ENCODE measurements around the gene SELENOV. TPM values are rescaled to one million over a fixed set of nuclear protein-coding genes. Genes with fewer than 3 reads are reported as not detected.

The SELENOV gene
- total RNA-seq, 8 experiments from 2014 or later, result 0.27 to 1.9 (median 0.58) TPM; not detected in 2

DNA sequence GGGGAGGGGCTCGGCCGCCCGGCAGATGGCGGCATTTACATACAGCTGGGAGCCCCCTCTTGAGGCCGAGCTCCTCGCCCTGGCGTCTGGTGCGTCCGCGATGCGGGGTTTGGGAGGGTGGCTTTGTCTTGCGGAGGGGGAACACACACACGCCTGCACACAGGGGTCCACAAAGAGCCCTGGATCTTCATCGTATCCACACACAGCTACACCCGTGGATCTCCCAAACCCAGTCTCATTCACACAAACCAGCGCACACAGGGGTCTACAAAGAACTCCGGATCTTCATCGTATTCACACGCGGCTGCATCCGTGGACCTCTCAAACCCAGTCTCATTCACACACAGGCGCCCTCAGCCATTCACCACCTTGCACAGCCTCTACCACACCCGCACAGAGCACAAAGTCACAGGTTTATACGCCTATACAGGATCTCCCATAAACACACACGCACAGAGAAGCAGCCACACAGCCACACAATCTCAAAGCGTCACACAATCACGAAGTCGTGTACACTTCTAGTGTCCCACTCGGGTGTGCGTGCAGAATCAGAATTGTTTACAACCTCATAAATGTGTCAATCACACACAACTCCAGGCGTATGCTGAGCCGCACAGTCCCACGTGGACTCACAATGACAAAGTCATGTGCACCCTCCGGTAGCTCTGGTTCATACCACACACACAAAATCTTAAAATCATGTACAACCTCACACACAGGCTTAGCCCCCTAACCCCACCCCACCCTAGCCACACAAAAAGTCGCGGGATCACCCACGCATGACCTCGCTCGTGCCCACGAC is 16.7 kb upstream of the SELENOV start:
- Histone ChIP-seq H3K4me3 (peak overlapping the region; percentile 28 to 49 (median 43)), H3K27ac (peak overlapping the region; percentile 75 to 86), H3K4me1 (replicated peaks in 1 of 2) (peaks cover 3 to 5% of the 10 kb centered on the region in 2 donors)
- in situ Hi-C loops (cut with MboI; ENCODE audit: low pct_unique_long_range_greater_than_20kb in 2 of 9, low sequenced_read_pairs in 9 of 9, unreplicated experiment in 9 of 9), result no loop called here
- peak; percentile 65 to 87 (median 80) for ATAC-seq (replicated peaks in 6 of 8)
- 0 to 7% (median 4%) methylated on average over 1 to 17 of the region's 40 CpGs; no CpG with 5 or more reads in 5 of the 10 experiments for WGBS, 10 experiments

DNA sequence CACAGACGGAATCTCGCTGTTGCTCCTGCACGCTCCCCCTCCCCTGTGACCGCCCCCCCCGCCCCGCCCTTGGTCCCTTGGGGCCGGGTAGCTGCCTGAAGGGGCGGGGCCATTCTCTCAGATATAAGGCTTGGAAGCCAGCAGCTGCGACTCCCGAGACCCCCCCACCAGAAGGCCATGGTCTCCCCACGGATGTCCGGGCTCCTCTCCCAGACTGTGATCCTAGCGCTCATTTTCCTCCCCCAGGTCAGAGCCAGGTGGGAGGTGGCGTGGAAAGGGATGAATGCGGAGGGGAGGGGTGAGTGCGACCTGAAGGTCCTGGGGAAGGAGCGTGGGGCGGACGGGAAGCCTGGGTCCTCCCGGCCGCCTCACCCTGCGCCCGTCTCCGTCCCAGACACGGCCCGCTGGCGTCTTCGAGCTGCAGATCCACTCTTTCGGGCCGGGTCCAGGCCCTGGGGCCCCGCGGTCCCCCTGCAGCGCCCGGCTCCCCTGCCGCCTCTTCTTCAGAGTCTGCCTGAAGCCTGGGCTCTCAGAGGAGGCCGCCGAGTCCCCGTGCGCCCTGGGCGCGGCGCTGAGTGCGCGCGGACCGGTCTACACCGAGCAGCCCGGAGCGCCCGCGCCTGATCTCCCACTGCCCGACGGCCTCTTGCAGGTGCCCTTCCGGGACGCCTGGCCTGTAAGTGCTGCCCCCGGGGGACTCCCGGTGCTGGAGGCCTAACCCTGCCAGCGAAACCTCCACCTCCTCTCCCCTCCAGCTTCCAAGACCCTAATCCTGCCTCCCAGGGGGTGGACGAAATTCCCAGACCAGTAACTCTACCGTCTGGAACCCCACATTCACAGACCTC is 15.9 kb upstream of the SELENOV start, which contains the start of gene DLL3:
Gene DLL3, plus strand, starts transcription at position 150 of the 845 bp plus-strand sequence. Its CDS starts 28 bp downstream, at position 178.
- WGBS, 10 experiments, result 5 to 17% (median 15%) methylated on average over 4 to 19 of the region's 60 CpGs; no CpG with 5 or more reads in 7 of the 10 experiments
- peak within 1 kb of the TSS; percentile 75 to 86 for H3K27ac ChIP-seq

DNA sequence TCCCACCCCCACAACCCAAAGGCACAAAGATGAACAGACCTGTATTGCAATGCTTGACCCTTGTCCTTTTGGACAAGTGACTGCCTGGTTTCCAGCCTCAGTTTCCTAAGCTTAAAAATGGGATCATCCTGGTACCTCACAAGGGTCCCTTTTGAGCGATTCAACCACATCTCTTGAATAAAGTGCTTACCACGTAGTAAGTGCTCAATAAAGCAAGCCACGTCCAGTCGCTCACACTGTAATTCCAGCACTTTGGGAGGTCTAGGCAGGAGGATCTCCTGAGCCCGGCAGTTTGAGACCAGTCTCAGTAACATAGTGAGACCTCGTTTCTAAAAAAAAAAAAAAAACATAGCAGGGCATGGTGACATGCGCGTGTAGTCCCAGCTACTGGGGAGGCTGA is 15.0 kb upstream of the SELENOV start:
- no peak for ATAC-seq (replicated peaks in 6 of 8)
- Histone ChIP-seq H3K27ac (no peak overlapping the region), H3K4me1 (replicated peaks in 1 of 2) (peaks cover 3 to 5% of the 10 kb centered on the region in 2 donors), H3K4me3 (no peak overlapping the region)
- in situ Hi-C loops (cut with MboI; ENCODE audit: low pct_unique_long_range_greater_than_20kb in 2 of 9, low sequenced_read_pairs in 9 of 9, unreplicated experiment in 9 of 9), result no loop called here
- 40 to 100% (median 85%) methylated on average over 1 to 5 of the region's 8 CpGs; no CpG with 5 or more reads in 5 of the 10 experiments for WGBS, 10 experiments

More for the DNA sequence above, 15.9 kb upstream of the SELENOV start, which contains the start of gene DLL3:
- ATAC-seq (replicated peaks in 6 of 8), result peak; percentile 5 to 47 (median 34)
- peak within 1 kb of the TSS; percentile 28 to 49 (median 43) for H3K4me3 ChIP-seq
- in situ Hi-C loops (cut with MboI; ENCODE audit: low pct_unique_long_range_greater_than_20kb in 2 of 9, low sequenced_read_pairs in 9 of 9, unreplicated experiment in 9 of 9), result no loop called here
- H3K4me1 ChIP-seq (replicated peaks in 1 of 2), result peaks cover 3 to 5% of the 10 kb centered on the region in 2 donors

DNA sequence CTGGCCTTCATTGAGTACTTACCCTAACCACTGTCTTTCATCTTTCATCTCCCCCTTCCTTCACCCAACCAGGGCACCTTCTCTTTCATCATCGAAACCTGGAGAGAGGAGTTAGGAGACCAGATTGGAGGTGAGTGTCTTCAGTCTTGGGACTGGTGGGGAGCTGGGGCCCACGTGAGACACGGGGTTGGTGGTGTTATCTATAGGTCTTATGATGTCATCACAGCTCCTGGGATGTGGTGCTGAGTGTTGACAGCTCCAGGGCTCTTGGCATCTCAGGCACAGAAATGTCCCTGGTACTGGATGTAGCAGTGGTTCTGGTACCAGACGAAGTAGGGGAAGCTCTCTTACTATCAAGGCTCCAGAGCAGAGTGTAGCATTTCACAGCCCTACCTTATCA is 14.4 kb upstream of the SELENOV start:
- H3K27ac ChIP-seq, result no peak overlapping the region
- WGBS, 10 experiments, result 63 to 100% (median 80%) methylated on average over 1 to 2 of the region's 4 CpGs; no CpG with 5 or more reads in 7 of the 10 experiments
- H3K4me3 ChIP-seq, result no peak overlapping the region
- in situ Hi-C loops (cut with MboI; ENCODE audit: low pct_unique_long_range_greater_than_20kb in 2 of 9, low sequenced_read_pairs in 9 of 9, unreplicated experiment in 9 of 9), result no loop called here
- peaks cover 3 to 5% of the 10 kb centered on the region in 2 donors for H3K4me1 ChIP-seq (replicated peaks in 1 of 2)
- ATAC-seq (replicated peaks in 6 of 8), result no peak

DNA sequence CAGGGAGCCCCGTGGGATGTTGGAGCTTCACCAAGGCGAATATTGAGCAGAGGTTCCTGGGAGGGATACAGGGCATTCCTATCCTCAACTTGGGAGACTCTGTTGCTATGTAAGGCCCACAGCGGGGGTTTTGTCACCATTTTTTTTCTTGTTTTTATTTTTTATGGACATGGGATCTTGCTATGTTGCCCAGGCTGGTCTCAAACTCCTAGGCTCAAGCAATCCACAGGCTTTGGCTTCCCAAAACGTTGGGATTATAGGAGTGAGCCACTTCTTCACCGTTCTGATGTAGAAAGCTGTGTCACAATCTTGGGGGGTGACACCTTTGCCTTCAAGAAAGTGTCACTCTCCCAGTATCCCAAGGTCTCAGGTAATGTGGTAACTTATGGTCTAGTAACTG is 13.6 kb upstream of the SELENOV start:
- 50 to 100% (median 81%) methylated on average over 1 to 3 of the region's 5 CpGs; no CpG with 5 or more reads in 3 of the 10 experiments for WGBS, 10 experiments
- peaks cover 4 to 6% of the 10 kb centered on the region in 2 donors for H3K4me1 ChIP-seq (replicated peaks in 1 of 2)
- in situ Hi-C loops (cut with MboI; ENCODE audit: low pct_unique_long_range_greater_than_20kb in 2 of 9, low sequenced_read_pairs in 9 of 9, unreplicated experiment in 9 of 9), result no loop called here

DNA sequence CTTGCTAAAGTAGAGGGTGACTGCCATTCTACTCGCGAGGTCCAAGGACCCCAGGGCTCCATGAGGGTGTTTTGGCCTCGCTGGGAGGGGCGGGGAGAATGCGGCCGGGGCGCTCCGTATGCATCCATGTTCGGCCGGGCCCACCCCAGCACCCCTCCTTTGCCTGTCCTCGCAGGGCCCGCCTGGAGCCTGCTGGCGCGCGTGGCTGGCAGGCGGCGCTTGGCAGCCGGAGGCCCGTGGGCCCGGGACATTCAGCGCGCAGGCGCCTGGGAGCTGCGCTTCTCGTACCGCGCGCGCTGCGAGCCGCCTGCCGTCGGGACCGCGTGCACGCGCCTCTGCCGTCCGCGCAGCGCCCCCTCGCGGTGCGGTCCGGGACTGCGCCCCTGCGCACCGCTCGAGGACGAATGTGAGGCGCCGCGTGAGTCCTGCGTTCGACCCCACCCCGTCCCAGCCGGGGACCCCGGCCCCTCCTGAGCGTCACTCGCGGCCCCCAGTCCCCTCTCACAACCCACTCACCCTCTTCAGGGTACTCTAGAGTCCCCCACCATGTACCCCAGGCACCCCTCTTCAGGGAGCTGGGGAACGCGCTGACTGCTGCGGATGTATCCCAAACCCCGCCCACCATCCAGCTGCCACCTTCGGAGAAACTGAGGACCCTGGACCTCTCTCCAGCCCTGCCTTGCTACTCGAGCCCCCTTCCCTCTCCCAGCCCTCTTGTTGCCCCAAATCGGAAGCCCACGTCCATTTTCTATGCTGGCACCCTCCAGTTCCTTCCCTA is 12.1 kb upstream of the SELENOV start:
- ATAC-seq (replicated peaks in 6 of 8), result peak in 3 of 8 experiments; percentile 38 to 45 (median 40)
- Histone ChIP-seq H3K27ac (no peak overlapping the region), H3K4me3 (no peak overlapping the region), H3K4me1 (replicated peaks in 1 of 2) (peaks cover 2 to 6% of the 10 kb centered on the region in 2 donors)
- in situ Hi-C loops (cut with MboI; ENCODE audit: low pct_unique_long_range_greater_than_20kb in 2 of 9, low sequenced_read_pairs in 9 of 9, unreplicated experiment in 9 of 9), result no loop called here
- WGBS, 10 experiments, result 16 to 87% (median 61%) methylated on average over 8 to 21 of the region's 69 CpGs; no CpG with 5 or more reads in 7 of the 10 experiments

More for the DNA sequence above, 13.6 kb upstream of the SELENOV start:
- Histone ChIP-seq H3K27ac (no peak overlapping the region), H3K4me3 (no peak overlapping the region)
- no peak for ATAC-seq (replicated peaks in 6 of 8)

DNA sequence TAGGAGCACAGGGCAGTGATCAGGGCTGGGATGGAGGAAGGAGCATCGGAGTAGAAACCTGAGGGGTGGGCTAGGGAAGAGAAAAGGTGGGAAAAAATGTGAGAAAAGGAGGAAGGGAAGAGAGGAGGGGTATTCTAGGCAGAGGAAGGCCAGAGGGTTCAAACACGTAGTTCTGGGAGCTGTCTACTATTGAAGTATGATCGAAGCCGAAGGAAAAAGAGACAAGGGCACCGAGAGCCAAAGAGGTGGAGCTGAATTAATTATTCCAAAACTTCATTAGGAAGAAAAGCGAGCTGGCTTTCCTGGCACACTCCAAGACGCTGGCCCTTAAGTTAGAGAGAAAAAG is 8.4 kb upstream of the SELENOV start:
- in situ Hi-C loops (cut with MboI; ENCODE audit: low pct_unique_long_range_greater_than_20kb in 2 of 9, low sequenced_read_pairs in 9 of 9, unreplicated experiment in 9 of 9), result no loop called here
- peaks cover 6 to 7% of the 10 kb centered on the region in 2 donors for H3K4me1 ChIP-seq (replicated peaks in 1 of 2)
- H3K4me3 ChIP-seq, result peak overlapping the region; percentile 7 to 70 (median 50)
- ATAC-seq (replicated peaks in 6 of 8), result no peak
- peak overlapping the region in 1 of 2 donors; percentile 53 for H3K27ac ChIP-seq
- 7 to 100% (median 53%) methylated on average over 1 to 7 of the region's 7 CpGs; no CpG with 5 or more reads in 1 of the 10 experiments for WGBS, 10 experiments

DNA sequence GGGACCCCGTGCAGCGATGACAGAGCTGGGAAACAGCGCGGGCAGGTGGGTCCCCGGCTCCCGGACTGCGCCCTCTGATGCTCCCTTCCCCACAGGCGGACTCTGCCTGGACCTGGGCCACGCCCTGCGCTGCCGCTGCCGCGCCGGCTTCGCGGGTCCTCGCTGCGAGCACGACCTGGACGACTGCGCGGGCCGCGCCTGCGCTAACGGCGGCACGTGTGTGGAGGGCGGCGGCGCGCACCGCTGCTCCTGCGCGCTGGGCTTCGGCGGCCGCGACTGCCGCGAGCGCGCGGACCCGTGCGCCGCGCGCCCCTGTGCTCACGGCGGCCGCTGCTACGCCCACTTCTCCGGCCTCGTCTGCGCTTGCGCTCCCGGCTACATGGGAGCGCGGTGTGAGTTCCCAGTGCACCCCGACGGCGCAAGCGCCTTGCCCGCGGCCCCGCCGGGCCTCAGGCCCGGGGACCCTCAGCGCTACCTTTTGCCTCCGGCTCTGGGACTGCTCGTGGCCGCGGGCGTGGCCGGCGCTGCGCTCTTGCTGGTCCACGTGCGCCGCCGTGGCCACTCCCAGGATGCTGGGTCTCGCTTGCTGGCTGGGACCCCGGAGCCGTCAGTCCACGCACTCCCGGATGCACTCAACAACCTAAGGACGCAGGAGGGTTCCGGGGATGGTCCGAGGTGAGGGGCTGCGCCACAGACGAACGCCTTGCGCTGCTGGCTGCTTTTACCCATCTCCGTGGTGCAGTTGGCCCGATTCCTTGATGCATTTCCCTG is 7.8 kb upstream of the SELENOV start:
- Histone ChIP-seq H3K4me1 (replicated peaks in 1 of 2) (peaks cover 6 to 7% of the 10 kb centered on the region in 2 donors), H3K27ac (peak overlapping the region; percentile 14 to 19), H3K4me3 (peak overlapping the region; percentile 36 to 70 (median 50))
- in situ Hi-C loops (cut with MboI; ENCODE audit: low pct_unique_long_range_greater_than_20kb in 2 of 9, low sequenced_read_pairs in 9 of 9, unreplicated experiment in 9 of 9), result no loop called here
- WGBS, 10 experiments, result 0 to 40% (median 2%) methylated on average over 1 to 28 of the region's 96 CpGs; no CpG with 5 or more reads in 1 of the 10 experiments
- peak; percentile 73 to 92 (median 90) for ATAC-seq (replicated peaks in 6 of 8)

DNA sequence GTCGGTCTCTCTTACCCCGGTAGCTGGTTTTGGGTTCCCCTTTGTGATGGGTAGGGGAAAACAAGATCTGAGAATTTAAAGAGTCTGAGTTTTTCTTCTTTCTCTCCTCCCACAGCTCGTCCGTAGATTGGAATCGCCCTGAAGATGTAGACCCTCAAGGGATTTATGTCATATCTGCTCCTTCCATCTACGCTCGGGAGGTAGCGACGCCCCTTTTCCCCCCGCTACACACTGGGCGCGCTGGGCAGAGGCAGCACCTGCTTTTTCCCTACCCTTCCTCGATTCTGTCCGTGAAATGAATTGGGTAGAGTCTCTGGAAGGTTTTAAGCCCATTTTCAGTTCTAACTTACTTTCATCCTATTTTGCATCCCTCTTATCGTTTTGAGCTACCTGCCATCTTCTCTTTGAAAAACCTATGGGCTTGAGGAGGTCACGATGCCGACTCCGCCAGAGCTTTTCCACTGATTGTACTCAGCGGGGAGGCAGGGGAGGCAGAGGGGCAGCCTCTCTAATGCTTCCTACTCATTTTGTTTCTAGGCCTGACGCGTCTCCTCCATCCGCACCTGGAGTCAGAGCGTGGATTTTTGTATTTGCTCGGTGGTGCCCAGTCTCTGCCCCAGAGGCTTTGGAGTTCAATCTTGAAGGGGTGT is 7.1 kb upstream of the SELENOV start:
- Histone ChIP-seq H3K4me3 (peak overlapping the region; percentile 36 to 70 (median 50)), H3K4me1 (replicated peaks in 1 of 2) (peaks cover 6 to 7% of the 10 kb centered on the region in 2 donors), H3K27ac (peak overlapping the region; percentile 9 to 14)
- in situ Hi-C loops (cut with MboI; ENCODE audit: low pct_unique_long_range_greater_than_20kb in 2 of 9, low sequenced_read_pairs in 9 of 9, unreplicated experiment in 9 of 9), result no loop called here
- WGBS, 10 experiments, result 0 to 48% (median 17%) methylated on average over 1 to 18 of the region's 24 CpGs; no CpG with 5 or more reads in 1 of the 10 experiments
- no peak for ATAC-seq (replicated peaks in 6 of 8)

DNA sequence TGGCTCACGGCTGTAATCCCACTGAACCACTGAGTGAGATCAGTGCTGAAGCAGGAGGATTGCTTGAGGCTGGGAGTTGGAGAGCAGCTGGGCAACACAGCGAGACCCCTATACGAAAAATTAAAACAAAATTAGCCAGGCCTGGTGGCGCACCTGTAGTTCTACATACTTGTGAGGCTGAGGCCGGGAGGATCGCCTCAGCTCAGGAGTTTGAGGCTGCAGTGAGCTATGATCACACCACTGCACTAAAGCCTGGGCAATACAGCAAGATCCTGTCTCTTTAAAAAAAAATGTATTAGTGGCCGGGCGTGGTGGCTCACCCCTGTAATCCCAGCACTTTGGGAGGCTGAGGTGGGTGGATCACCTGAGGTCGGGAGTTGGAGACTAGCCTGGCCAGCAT is 6.3 kb upstream of the SELENOV start:
- no peak overlapping the region for H3K4me3 ChIP-seq
- ATAC-seq (replicated peaks in 6 of 8), result no peak
- in situ Hi-C loops (cut with MboI; ENCODE audit: low pct_unique_long_range_greater_than_20kb in 2 of 9, low sequenced_read_pairs in 9 of 9, unreplicated experiment in 9 of 9), result no loop called here
- 75 to 100% (median 92%) methylated on average over 1 to 5 of the region's 9 CpGs; no CpG with 5 or more reads in 2 of the 10 experiments for WGBS, 10 experiments
- H3K4me1 ChIP-seq (replicated peaks in 1 of 2), result peaks cover 6 to 7% of the 10 kb centered on the region in 2 donors
- H3K27ac ChIP-seq, result no peak overlapping the region

DNA sequence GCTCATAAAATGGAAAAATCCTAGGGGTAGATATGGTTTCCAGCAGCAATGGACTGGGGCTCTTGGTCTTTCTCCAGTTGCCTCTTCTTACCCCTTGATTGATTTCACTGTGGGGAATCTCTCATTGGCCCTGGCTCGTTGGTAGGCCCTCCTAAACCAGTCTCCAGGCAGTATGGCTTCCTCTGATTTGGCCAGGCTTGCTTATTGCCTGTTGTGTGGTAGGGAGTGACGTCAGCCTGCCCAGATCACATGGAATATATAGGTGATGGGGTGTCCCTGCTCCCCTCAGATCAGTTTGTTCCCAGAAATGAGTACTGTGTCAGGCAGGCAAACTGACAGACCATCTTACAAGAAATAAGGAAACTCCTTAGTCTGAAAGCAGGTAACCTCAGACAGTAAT is 5.7 kb upstream of the SELENOV start:
- 0 to 100% (median 40%) methylated on average over 1 to 2 of the region's 2 CpGs; no CpG with 5 or more reads in 3 of the 10 experiments for WGBS, 10 experiments
- in situ Hi-C loops (cut with MboI; ENCODE audit: low pct_unique_long_range_greater_than_20kb in 2 of 9, low sequenced_read_pairs in 9 of 9, unreplicated experiment in 9 of 9), result no loop called here
- Histone ChIP-seq H3K4me1 (replicated peaks in 1 of 2) (peaks cover 6 to 7% of the 10 kb centered on the region in 2 donors), H3K4me3 (no peak overlapping the region), H3K27ac (no peak overlapping the region)
- ATAC-seq (replicated peaks in 6 of 8), result no peak

Measured in motor neuron (in vitro differentiated cells).